HG03097 (cell line): Measurements from ENCODE around the gene SLC33A1.
"Not testable (repeated sequence)": the region's sequence is repeated elsewhere in the genome, so short reads cannot be mapped to it uniquely, and the experiment has no call there.

Source experiments
- ATAC-seq: cut with Tn5 transposase; IDR thresholded peaks from one replicate; pipeline ENCODE4 v1.9.1; 2021; ENCODE audit not compliant: unreplicated experiment, low FRiP score

SLC33A1 gene

DNA sequence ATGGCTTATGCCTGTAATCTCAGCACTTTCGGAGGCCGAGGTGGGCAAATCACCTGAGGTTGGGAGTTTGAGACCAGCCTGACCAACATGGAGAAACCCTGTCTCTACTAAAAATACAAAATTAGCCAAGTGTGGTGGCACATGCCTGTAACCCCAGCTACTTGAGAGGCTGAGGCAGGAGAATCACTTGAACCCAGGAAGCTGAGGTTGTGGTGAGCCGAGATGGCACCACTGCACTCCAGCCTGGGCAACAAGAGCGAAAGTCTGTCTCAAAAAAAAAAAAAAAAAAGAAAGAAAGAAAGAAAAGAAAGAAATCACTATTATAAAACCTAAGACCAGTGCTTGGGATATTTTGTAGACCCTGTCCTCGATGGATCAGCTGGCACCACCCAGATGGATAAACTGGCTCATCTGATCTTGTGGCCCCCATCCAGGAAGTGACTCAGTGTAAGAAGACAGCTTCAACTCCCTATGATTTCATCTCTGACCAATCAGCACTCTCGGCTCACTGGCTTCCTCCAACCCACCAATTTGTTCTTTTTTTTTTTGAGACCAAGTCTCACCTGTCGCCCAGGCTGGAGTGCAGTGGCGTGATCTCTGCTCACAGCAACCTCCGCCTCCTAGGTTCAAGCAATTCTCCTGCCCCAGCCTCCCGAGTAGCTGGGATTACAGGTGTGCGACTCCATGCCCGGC, 8.2 kb upstream of the SLC33A1 start:
- ATAC-seq = not testable (repeated sequence)

DNA sequence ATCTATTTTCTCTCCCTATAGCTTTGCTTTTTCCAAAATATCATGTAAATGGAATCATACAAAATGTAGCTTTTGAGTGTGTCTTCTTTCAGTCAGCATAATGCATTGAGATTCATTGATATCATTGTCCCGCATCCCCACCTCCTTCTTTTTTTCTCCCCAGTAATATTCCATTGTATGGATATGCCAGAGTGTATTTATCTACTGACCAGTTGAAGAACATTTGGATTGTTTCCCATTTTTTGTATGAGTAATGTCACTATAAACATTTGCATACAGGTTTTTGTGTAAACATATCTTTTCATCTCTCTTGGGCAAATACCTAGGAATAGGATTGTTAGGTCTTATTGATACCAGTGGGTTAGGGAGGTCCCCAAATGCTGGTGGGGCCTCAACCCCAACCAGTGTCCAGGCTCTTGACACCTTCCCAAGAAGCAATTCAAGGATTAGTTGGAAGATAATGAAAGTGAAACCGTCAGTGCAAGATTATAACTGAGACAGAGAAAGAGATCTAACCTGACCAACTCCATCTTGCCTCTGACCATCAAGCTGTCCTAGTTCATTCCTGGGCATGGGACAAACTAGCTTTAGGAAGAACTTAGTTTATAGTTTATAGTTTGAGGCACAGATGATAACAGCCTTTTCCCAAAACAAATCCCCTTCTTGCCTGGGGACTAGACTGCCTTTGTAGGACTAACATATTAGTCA, 7.4 kb upstream of the SLC33A1 start:
- ATAC-seq = no peak

DNA sequence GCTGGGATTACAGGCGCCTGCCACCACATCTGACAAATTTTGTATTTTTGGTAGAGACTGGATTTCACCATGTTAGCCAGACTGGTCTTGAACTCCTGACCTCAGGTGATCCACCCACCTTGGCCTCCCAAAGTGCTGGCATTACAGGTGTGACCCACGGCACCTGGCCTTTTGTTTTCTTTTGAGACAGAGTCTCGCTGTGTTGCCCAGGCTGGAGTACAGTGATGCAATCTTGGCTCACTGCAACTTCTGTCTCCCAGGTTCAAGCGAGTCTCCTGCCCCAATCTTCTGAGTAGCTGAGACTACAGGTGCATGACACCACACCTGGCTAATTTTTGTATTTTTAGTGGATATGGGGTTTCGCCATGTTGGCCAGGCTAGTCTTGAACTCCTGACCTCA, 6.2 kb upstream of the SLC33A1 start:
- ATAC-seq = not testable (repeated sequence)

DNA sequence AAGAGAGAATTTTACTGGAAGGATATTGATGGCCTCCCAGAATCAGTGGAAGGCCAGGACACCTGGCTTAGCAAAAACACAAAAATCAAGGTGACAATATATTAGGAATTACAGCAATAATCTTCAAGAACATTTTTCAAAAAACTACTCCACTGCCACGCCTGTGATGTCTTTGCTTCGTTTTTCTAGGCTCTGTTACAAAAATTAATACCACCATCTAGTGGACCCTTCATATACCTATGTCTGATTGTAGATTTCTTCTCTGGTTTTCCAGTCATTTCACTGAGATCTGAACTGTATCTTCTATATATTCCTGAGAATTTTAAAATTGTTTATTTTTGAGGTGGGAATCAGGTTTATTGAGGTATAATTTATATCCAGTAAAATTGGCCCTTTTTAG, 5.6 kb upstream of the SLC33A1 start:
- ATAC-seq = no peak

DNA sequence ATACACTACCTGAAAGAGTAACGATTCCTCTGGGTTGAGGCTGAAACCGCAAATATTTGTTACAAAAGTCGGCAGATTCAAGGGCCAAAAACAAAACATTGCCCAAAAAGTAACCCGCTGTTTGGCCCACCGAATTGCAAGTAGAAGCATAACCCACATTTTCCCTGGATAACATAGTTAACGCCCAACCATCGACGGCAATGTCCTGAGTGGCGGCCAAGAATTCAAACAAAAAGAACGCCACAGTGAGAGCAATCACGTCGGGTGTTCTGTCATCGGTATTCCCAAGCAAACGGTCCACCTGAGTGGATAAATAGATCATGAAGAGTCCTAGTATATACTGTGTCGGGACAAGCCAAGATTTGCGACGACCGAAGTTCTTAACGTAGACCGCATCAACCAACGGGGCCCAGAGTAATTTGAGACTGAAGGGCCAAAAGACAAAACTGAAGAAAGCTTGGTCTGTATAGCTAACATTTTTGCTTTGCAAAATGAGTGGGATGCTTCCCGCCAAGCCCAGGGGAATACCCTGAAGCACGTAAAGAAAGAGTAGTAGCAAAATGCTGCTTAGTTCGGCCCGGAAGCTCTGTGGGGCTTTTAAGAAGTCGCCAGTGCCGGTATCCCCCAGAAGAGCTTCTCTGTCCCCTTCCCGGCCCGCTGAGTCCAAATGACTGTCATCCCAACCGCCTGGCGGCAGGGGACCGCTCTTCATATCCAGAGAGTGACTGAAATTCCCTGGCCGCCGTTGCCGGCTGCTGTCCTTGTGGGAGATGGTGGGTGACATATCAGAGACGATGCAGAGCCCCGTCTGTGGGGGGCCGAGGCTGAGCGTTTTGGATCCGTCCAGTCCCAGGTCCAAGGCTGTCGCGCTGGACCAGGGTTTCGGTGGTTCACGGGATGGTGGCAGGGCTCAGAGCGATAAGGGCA, 750 bp downstream of the SLC33A1 start:
- ATAC-seq = no peak

DNA sequence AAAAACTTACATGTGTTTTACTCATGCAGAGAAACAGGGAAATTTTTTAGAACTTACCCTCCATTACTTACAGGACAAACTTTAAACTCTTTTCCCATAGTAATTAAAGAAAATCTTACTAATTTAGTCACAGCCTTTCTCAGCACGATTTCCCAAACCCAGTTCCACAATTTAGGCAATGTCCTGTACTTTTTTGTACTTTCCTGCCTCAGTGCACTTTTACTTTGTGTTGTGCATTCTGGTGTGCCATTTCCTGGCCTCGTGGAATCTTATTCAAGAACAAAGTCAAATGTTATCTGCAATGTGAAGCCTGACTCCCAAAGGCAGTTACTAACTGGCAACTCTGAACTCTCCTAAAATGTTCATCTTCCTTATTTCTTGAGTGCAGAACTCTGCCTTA, 1.9 kb downstream of the SLC33A1 start:
- ATAC-seq = no peak

DNA sequence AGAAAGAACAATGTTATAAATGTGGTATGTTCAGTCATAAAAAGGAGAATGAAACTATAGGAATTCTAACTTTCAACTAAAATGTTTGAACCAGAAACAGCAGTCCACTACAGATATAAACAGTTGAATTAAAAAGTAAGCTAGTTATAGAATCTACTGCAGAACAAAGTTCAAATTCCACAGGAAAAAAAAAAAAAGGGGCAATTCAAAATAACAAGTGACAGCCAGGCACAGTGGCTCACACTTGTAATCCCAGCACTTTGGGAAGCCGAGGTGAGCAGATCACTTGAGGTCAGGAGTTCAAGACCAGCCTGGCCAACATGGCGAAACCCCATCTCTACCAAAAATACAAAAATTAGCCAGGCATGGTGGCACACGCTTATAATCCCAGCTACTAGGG, 4.8 kb downstream of the SLC33A1 start:
- not testable (repeated sequence) for ATAC-seq

DNA sequence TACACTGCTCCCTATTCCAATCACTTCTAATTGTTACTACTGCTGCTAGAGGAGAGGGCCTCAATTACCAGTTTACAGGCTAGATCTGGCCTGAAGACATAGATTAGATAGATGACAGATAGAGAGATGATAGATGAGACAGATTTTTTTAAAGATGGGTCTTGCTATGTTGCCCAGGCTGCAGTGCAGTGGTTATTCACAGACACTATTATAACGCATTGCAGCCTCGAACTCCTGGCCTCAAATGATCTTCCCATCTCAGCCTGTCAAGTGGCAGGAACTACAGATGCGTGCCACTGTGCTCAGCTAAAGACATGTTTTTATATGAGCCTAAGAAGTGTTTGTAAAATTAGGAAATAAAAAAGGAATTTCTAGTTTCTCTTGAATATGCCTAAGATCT, 6.2 kb downstream of the SLC33A1 start:
- ATAC-seq = no peak

DNA sequence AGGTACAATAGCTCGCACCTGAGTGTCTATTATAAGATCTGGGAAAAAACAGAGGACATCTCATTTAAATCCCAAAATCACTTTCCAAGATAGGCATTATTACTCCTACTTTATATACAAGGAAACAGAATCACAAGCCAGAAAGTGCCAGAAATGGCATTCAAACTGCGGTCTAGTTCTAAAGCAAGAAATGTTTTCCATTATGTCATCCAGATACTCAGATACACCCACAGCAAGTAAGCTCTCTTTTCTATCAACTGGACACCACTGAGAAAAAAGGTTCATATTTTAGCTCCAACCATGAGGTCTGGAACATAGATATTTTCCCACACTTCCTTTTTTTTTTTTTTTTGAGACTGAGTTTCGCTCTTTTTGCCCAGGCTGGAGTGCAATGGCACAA, 8.1 kb downstream of the SLC33A1 start:
- ATAC-seq = no peak

DNA sequence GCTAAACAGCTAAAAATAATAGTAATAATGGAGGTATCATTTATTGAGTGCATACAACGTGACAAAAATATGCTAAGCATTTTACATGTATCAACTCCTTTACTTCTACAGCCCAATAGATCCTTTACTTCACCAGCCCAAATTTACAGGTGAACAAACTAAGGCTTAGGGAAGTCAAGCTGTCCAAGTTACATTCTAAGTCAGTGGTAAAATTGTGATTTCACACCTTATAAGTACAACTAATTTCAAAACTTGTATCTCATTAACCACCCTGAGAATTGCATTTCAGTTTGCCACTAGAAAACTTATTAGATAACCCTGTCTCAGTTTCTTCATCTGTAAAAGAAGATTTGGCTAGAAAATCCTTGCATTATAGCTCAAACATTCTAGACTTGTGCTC, 10.7 kb downstream of the SLC33A1 start:
- ATAC-seq = no peak

DNA sequence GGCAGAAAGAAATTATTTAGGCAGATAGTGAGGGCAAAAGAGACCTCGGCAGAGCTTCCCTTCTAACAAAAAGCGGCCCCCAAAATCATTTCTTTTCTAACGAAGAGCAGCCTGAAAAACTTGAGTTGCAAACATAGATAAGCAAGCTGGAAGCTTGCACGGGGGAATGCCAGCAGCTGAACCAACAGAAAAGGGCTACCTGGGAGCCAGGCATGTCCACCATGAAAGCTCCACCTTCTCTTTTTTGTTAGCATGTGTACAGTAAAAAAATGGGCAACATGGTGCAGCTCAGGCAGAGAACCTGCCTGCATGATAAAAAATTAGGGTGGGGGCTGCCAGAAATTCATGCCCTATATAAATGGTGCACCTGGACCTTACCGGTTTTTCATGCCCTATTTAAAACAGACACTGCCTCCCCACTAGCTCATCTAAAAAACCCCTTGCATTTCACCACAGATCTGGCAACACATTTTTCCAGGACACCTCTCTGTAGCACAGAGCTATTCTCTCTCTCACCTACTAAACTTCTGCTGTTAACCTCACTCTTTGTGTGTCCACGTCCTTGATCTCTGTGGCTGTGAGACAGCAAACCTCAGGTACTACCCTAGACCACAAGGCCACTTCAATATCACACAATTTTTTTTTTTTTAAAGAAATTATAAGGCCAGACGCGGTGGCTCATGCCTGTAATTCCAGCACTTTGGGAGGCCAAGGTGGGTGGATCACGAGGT, 18.7 kb downstream of the SLC33A1 start:
- no peak for ATAC-seq

DNA sequence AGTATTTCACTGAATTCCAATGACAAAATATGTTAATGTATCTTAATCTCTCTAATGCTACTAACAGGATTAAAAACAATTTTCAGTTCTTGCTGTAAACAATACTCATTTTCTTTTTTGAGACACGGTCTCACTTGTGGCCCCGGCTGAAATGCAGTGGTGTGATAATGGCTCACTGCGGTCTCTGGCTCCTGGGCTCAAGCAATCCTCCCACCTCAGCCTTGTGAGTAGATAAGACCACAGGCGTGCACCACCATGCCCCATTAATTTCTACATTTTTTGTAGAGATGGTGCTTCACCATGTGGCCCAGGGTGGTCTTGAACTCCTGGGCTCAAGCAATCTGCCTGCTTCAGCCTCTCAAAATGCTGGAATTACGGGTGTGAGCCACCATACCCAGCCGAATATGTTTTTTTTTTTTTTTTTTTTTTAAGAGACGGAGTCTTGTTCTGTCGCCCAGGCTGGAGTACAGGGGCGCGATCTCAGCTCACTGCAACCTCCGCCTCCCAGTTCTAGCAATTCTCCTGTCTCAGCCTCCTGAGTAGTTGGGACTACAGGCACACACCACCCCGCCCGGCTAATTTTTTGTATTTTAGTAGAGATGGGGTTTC, 25.6 kb downstream of the SLC33A1 start:
- ATAC-seq = not testable (repeated sequence)

DNA sequence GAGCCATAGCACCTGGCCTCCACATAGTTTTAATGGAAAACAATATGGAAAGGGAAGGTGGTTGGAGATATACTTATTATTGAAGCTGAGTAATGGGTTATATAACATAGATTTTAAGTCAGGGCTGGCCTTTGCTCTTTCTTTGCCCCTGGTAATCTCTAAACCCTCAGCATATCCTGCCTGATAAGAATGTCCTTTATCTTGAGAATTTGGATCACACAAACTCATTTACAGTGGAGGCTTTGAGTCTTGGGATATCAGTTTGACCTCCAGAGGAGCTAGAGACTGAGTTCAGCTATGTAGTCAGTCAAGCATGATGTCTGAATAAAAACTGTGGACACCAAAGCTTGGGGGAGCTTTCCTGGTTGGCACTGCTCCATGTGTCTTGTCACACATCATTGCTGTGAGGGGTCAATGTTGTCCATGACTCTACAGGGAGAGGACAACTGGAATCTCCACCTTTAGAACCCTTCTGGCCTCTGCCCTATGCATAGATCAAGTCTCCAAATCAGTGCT, 39.1 kb downstream of the SLC33A1 start:
- no peak for ATAC-seq

DNA sequence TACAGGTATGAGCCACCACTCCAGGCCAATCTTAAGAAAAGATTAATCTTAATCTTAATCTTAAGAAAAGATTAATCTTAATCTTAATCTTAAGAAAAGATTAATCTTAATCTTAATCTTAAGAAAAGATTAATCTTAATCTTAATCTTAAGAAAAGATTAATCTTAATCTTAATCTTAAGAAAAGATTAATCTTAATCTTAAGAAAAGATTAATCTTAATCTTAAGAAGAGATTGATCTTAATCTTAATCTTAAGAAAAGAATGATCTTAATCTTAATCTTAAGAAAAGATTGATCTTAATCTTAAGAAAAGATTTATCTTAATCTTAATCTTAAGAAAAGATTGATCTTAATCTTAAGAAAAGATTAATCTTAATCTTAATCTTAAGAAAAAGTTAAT, 41.0 kb downstream of the SLC33A1 start:
- ATAC-seq = not testable (repeated sequence)

DNA sequence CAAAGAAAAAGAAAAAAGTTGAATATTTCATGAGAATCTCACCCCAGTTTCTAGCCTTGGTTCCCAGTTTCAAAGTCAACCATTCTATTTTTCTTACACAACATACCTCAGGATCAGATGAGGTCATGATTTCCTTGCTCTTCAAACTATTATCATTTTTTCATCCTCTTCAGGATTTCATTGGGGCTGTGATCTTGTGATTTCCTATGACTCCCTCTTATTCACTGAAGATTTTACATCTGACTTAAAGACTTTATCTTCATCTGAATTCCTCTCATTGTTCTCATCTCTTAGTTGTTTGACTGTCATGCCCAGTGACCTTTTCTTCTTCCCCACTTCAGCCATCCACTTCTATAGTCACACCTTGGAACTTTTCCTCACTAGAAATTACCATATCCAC, 45.0 kb downstream of the SLC33A1 start:
- ATAC-seq = no peak

DNA sequence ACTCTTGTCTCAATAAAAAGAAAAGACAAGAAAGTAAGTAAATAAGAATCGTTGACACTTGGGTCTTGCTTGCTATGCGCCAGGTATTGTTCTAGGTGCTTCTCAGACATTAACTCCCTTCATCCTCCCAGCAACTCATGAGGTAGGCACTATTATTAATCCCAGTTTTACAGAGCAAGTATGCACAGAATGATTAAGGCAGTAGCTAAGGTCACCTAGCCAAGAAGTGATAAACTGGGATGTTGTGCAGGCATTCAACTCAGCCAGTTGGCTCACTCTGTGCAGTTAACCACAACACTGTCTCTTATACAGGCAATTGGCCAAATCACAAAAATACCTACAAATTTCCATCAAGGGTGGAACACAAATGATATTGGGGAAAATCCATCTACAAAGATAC, 46.4 kb downstream of the SLC33A1 start:
- ATAC-seq = no peak

DNA sequence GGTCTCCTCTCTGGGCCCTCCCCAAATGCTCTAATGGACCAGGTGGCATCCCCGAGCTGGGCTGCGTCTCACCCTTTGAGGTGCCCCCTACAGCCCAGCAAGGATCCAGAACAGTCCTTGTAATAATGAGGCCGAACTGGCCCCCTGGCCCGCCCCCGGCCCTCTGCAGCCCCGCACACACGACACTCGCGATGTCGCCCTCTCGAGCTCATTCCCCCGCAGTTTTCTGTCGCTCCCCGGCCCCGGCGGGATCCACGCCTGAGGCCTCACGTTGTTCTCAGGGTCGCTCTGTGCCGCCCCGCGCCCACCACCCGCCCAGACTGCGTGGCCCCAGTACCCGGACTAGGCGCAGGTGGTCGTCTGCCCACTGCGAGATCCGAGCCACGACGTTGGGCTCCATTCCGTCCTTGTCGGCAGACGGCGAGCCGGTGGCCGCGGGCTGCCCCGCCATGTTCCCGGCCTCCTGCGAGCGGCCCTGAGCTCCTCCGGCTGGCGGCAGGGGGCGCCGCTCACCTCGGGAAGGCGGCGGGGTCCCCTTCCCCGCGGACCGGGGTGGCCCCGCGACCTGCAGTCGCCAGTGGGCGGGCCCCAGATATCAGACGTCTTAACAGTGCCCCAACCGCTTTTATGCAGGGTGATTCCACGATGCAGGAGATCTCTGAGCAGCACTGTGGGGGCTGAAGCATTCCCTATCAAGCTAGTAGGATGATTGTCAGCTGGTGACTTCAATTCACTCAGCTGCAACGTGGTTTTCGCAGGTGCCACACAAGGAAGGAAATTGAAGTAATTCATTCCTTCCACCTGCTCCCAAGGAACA, 48.2 kb downstream of the SLC33A1 start, which contains the start of gene C3orf33:
Gene C3orf33 (minus strand): TSS at position 477 of the 817 bp plus-strand sequence. CDS start 26 bp downstream, at position 451.
- peak; percentile 96 for ATAC-seq

DNA sequence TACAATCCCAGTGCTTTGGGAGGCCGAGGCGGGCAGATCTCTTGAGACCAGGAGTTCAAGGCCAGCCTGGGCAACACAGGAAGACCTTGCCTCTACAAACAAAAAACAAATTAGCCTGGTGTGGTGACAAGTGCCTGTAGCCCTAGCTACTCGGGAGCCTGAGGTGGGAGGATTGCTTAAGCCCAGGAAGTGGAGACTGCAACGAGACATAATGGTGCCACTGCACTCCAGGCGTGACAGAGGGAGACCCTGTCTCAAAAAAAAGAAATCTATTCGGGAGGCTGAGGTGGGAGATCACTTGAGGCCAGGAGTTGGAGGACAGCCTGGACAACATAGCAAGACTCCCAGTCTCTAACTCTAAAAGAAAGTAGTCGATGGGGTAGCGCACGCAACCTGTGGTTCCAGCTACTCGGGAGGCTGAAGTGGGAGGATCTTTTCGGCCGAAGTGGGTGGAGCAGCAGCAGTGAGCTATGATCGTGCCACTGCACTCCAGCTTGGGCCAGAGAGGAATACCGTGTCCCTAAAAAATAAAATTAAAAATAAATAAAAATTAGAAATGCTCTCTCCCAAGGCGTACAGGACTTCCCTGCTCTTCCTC, 48.9 kb downstream of the SLC33A1 start:
- ATAC-seq = peak; percentile 36

DNA sequence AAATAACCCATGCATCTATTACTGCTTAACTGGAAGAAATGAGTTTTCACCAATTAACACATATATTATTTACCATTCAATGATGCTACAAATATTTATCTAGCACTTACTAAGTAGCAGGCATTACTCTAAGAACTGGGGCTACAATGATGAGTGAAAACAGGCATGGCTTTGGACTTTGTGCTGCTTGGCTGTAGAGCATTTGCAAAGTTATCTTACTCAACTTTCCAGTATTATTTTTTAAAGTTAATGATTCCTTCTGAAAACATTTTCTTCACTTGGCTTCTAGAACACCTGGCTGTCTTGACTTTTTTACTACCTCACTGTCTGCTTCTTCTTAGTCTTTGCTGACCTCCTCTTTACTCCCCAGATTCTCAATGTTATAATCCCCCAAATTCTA, 49.9 kb downstream of the SLC33A1 start:
- no peak for ATAC-seq
